GM19238 (cell line): ENCODE results near the gene GRIFIN.

Source experiments
- DNase-seq: peaks from one replicate; pipeline ENCODE4 v3.0.0; 2011; ENCODE audit warnings: low spot score; ENCODE audit not compliant: insufficient read length

The GRIFIN gene

DNA sequence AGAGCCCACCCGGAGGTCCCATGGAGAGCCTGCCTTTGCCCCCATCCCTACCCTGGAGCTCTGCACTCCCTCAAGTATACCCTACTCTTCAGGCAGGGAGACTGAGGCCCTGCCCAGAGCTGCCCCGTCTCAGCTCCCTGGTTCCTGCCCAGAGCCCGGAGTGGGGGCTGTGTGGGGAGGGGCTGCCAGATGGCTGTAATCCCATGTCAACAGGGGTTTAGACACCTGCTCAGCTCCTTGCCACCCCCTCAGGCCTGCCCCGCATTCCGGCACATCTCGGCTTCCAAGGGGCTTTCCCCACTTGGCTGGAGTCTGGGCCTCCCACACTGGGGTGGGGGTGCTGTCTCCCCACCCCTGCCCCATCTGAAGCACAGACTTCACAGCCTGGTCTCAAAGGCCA is 22.5 kb upstream of the GRIFIN start:
- DNase-seq, result no peak

DNA sequence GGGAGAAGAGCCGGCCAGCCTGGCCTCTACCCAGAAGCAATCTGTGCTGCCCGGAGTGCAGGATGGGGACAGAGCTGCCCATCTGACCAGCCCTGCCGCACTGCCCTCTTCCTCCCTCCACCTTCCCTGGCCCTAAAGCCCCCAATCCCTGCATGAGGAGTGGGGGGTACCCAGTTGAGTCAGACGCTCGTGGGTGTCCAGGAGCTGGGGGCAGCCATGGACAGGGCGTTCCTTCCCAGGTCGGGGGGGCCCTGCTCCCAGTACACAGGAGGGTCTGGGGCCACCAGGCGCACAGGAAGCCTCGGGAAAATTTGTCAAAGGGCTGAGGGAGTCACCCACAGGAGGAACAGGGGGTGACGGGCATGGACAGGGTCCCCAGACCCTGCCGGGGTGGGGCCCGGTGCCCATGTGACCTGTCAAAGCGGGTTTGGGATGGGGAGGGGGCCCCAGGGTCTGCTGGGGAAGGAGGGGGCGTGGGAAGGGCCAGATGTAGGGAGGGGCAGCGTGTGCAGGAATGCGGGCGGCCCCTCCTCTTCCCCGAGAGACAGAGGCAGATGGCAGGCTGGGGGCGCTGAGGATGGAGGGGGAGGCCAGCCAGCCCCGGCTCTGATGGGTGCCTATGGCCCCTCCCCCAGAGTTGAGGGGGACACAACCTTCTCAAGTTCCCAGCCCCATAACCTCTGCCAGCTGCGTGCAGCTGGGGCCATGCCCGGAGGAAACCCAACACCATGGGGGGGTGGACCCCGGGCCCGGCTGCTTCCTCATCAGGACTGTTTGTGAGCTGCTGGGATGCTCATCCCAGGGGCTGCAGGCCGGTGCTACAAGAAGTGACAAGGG is 21.5 kb upstream of the GRIFIN start:
- DNase-seq, result no peak

DNA sequence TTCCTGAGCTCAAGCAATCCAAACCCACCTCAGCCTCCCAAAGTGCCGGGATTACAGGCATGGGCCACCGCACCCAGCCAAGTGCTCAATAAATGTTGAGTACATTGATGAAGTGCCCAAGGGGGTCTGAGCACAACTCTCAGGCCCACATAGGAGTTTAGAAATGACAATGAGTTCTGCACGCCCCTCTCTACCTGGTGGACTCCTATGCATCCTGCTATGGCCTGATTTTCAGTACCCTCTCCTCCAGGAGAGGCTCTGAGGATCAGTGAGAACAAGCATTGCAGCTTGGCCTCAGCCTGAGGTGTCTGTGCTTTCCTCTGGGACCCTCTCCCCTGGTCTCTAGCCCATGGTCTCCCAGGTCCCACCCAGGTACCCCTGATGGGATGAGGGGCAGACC is 20.9 kb upstream of the GRIFIN start:
- DNase-seq, result no peak

DNA sequence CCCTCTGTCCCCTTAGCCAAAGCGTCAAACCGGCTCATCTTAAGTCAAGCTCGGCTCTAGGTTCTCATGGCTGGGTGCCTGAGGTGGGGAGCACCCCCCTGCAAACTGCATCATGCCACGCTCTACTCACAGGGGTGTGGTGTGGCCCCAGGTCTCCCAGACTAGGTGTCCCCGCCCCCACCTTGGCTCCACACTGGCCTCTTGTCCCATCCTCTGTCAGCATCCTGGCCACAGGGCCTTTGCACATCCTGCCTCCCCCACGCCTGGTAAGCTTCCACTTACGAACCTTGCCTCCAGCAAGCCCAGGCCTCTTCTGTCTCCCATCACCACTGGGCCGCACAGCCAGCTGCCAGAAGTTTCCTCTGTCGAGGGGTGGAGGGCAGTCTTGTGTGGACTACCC is 20.2 kb upstream of the GRIFIN start:
- DNase-seq, result no peak

DNA sequence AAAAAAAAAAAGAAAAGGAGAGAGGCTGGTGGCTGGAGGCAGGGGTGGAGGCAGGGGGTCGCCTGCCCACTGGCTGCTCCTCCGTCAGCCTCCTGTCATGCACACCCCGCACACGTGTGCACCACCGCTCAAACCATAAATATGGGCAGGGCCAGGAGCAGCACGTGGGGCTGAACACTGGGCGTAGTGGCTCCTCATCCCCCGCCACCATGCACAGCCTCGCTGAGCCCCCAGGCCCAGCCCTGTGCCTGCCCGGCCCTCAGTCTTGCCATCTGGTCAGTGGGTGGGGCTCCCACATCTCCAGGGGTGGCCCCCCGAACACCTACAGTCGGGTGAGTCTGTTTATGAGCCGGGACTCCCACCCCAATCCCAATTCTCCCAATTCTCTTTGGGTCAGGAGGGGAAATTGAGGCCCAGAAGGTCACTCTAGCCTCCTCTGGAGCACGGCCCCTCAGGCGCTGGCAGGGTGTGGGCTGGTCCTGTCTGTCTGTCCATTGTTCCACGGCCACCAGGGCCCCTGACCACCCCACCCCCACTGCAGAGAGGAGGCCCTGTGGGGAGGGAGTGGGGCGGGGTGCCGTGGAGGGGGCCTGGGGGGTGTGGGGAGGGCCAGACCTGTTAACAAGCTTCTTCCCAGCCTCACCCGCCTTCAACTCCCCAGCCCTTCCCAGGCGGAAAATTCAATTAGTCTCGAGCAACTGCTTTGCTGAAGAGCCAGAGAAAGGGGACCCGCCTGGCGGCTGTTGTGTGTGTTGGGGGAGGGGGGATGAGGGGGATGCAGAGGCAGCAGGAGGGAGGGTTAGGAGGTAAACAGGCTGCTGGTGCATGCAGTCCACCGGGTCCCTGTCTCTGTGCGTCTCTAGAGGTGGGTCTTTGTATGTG is 19.5 kb upstream of the GRIFIN start:
- DNase-seq, result no peak

DNA sequence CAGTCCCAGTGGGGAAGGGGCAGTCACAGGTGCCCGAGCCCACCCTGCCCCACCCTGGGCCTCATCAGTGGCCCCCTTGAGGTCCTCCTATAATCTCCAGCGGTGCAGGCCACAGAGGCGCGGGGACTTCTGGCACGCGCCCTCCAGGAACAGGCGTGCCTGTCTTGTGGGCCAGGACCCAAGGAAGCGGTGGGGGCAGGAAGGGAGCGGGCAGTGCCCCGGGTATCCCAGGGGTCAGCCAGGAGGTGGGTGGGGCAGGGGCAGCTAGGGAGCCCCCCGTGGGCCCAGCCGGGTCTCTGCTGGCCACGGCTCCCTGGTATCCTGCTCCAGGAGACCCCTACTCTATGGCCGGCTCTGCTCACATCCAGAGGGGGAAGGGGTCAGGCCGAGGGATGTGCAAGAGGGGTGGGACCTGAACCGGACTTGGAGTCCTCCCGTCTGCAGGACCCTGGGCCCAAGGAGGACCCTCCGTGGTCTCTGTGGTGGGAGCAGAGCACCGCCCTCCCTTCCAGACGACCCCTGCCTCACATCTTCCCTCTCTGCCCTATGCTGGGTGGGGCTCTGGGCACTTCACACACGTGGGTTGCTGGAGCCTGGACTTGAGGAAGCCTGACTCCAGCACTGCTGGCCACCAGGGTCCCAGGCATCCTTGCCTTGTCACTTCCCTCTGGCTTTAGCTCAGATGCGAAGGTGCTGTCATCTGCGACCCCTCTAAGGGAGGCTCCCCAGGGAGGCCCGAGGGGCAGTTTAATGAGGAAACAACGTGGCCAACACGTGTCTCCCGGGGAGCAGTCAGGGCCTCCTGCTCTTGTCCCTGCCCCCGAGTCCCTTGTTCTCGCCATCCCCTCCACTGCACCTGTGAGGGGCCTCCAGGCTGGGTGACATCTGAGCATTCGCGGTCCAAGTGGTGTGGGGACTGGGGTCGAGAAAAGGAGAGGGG is 18.3 kb upstream of the GRIFIN start:
- no peak for DNase-seq

DNA sequence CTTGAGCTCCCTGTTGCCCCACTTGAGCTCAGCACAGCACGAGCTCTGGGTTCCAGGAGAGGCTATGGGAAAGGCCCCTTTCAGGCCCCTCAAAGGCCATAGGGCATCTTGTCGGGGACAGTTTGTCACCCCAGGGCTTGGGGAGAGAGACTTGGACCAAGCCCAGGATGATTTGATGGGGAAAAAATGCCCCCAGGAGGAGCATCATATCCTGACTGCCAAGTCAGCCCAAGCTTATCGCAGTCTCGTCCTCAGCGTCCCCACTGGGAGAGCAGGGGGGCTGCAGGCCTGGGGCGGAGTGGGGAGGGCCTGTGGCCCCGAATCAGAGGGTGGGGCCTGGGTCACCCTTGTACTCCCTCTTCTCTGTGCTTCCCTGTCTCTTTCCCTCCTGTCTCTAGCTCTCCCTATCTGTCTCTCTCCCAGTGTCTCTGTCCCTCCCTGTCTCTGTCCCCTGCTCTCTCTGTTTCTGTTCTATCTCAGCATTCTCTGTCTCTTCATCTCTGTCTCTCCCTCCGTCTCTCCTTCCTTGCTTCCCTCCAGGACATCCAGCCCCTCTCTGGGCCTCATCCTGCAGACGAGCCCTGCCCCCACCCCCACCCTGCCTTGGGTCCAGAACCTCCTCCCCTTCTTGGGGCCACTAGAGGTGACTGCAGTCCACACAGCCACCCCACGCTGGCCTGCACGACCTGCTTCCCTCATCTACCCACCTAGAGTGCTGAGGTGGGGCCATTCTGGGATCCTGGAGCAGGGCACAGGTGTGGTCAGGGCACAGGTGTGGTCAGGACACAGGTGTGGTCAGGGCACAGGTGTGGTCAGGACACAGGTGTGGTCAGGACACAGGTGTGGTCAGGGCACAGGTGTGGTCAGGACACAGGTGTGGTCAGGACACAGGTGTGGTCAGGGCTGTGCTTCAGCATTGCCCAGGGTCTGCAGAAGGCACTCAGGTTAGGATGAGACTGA is 17.3 kb upstream of the GRIFIN start:
- DNase-seq, result no peak

DNA sequence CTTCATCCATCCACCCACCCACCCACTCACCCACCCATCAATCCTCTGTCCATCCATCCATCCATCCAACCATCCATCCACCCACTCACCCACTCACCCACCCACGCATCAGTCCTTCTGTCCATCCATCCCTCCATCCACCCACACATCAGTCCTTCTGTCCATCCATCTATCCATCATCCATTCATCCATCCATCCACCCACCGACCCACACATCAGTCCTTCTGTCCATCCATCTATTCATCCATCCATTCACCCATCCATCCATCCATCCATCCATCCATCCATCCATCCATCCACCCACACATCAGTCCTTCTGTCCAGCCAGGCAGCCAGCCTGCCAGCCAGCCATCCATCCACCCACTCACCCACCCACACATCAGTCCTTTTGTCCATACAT is 15.8 kb upstream of the GRIFIN start:
- no peak for DNase-seq

DNA sequence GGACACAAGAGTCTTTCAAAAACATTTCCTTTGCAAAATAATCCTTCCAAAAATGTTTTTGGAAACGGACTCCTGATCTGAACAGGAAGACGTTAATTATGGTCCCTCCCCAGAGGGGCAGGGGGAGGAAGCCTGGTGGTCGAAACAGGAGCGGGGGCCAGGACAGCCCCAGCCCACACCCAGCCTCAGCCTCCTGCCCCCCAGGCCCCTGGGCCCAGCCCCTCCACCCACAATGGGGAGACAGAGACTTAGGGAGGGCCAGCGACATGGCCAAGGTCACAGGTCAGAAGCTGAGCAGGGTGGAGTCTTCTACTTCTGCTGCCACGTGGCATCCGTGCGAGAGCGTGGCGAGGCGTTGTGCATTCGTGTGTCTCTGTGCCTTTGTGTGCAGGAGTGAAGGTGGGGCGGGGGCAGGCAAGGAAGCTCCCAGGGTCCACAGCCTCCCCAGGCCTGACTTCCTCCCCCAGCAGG is 14.0 kb upstream of the GRIFIN start:
- DNase-seq, result no peak

DNA sequence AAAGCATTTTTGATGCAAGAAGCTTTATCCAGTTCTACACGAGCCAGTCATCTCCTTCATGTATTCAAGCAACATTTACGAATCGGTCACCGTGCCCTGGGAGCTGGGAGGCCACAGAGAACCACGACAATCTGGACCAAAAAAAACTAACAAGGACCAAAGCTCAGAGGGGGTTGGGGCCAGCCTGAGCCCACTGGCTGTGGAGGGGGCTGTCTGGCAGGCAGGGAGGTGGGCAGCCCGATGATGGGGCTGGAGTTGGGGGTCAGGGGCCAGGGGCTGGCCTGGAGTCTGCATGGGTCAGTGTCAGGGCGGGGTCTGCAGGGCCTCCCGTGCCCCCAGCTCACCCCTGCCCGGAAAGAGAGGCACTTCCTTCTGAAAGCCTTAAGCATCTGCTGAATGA is 12.5 kb upstream of the GRIFIN start:
- DNase-seq, result no peak

DNA sequence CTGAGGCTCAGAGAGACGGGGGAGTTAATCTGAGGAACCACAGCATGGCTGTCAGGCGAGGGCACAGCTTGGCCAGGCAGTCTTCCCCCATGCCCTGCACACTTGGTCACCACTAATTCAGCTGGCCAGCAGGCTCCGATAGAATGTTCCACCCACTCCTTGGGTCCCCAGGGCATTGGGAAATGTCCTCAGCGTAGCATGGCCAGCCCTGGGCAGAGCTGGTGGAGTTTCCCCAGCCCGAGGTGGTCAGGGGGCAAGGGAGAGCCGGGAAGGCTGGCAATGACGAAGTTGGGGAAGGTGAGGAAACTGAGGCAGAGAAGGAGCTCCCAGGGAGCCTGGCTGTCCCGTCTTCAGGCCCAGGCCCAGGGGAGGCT is 12.1 kb upstream of the GRIFIN start:
- no peak for DNase-seq

DNA sequence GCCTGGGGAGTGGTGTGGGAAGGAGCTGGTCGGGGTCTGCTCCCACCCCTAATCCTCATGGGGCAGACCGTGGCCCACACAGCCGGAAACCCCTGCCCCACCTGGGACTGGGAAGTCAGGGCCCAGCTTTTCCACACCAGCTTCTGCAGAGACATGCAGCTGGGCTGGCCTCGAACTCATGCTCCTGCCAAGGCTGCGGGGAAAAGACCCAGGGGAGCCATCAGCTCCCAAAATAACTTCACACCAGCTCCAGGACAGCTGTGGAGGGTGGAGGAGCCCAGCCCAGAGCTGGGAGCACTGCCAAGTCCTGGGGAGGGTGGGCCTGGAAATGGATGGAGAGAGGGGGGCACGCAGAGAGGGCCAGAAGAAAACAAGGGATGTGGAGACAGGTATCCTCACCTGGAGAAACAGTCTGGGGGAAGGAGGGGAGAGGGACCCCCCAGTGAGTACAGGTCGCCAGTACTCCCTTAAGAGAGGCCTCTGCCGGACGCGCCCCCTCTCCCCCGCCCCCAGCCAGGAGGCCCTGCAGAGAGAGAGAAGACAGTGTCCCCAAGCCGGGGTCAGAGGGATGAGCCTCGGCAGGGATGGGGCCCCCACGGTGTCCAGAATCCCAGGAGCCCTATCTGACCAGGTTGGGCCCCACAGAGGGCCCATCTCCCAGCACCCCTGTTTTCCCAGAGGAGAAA is 11.5 kb upstream of the GRIFIN start:
- no peak for DNase-seq

DNA sequence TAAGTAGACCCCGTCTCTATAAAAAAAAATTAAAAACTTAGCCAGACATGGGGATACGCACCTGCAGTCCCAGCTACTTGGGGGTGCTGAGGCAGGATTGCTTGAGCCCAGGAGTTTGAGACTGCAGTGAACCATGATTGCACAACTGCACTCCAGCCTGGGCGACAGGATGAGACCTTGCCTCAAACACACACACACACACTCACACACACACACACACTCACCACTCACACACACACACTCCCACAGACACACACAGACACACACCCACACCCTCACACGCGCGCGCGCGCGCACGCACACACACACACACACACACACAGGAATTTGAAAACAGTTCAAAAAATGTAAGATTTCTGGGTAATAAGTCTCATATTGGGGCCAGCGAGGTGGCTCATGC is 8.7 kb upstream of the GRIFIN start:
- DNase-seq, result no peak

DNA sequence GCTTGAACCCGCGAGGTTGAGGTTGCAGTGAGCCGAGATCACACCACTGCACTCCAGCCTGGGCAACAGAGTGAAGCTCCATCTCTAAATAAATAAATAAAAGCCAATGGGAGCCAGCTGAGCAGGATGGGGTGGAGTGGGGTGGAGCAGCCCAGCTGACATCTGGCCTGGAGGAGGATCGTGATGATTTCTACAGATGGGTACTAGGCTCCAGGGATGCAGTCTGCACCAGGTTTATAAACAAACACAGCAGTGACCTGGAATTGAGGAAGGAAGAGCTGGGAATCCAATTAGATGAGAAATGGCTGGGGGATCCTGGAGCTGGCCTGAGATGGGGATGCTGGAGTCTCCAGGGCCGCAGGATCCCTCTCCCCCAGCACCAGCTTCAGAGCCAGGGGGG is 7.3 kb upstream of the GRIFIN start:
- no peak for DNase-seq

DNA sequence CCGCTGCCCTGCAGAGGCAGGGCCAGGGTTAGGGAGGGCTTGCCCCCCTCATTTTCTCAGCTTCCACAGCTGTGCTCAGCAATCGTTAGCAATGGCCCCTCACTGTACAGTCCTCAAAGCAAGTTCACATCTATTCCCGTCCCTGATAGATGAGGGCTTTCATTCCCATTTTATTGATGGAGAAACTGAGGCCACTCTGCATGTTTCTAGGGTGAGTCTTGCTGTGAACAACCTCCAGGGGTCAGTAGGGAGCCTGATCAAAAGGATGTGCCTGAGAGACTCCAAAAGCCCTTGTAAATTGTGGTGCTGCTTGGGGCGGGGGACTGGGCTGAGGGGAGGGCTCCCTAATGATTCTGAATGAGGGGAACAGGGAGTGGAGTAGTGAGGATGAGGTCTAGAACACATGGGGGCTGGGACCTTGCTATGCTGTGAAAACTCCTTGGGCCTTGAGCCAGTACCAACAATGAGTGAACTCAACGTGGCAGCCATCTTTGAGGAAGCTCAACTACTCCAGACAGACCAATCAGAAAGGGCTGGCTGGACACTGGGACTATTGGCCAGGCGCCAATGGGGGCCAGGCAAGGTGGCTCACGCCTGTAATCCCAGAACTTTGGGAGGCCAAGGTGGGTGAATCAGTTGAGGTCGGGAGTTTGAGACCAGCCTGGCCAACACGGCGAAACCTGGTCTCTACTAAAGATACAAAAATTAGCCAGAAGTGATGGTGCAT is 6.7 kb upstream of the GRIFIN start:
- DNase-seq, result no peak

DNA sequence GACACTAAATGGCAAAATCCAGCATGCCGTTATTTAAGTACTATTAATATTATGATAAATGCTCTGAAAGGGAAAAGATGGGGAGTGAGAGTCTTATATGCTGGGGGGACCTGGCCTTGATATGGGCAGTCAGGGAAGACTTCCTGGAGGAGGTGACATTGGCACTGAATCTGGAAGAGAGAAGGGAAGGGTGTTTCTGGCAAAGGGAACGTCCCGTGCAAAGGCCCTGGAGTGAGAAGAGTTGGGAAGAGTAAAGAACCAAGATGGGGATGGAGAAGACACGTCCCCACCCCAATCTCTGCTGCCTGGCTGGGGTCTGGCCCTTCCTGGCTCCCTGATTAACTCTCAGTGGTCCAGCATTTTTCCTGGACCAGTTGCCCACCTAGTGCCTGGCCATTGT is 5.0 kb upstream of the GRIFIN start:
- no peak for DNase-seq

DNA sequence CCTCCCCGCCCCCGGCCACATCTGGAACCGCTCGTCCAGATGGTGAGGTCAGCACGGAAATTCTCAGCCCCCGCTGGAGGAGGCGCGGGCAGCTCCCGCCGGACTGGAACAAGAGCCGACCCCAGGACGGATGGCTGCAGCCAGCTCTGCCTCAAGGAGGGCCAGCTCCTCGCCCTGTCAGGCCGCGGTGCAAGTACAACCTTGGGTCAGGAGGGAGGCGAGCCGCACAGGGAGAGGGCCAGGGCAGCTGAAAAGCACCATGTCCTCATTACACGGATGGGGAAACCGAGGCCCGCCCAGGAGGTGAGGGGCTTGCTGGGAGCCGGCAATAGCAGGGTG is 3.8 kb upstream of the GRIFIN start:
- no peak for DNase-seq

DNA sequence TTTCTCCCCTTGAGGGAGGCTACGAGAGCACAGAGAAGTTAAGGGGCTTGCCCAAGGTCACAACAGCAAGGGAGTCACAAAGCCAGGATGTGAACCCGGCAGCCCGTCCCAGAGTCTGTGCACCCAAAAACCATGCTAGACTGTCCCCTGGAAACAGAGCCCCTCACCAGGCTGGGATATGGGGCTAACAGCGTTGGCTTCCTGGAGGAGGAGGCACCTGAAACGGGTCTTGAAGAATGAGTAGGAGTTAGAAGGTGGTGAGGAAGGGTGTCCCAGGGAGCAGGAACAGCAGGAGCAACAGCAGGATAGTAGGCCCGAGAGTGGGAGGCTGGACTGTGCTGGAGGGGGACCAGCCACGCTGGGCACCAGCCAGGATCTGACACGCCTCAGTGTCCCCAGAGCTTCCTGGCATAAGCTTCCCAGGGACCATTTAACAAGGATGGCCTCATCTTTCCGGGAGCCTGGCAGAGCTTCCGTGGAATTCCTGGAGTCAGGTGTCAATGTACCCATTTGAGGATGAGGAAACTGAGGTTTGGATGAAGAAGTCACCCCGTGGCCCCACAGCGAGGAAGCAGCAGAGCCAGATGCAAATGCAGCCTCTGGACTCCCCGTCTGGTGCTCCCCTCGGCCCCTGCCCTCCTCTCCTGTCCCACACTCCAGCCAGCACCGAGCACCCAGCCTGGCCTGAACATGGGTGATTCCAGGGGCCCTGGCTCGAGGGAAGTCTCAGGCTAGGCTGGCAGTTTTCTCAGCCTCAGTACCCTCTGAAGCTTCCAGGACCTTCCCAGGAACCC is 3.3 kb upstream of the GRIFIN start:
- DNase-seq, result no peak
